Right lobe of liver (tissue), 6 donors: Measurements from ENCODE around the gene ASTN1. TPM values are rescaled to one million over a fixed set of nuclear protein-coding genes. Genes with fewer than 3 reads are reported as not detected.

Experiments
- ATAC-seq, 4 donors: fragments of 200-7000 bp; cut with Tn5 transposase; one replicate each; pipeline ENCODE4 v1.9.1; 2020; ENCODE audit warnings: mild to moderate bottlenecking in 4 of 4, moderate library complexity in 4 of 4
- DNase-seq, 3 donors: peaks; one replicate each; pipeline ENCODE4 v3.0.0-alpha.2; 2020
- H3K27ac ChIP-seq, 3 donors: fragments of 200-600 bp; one replicate each; pipeline ENCODE4 v1.8.0; 2022
- H3K27me3 ChIP-seq, 2 donors: fragments of 200-600 bp; one replicate each; pipeline ENCODE4 v1.8.0; 2022
- H3K36me3 ChIP-seq, 4 donors: fragments of 200-600 bp; sonication (generic) in 1 of 4; one replicate each; pipeline versions ENCODE4 v1.5.1 to v1.8.0; 2017 to 2022; ENCODE audit warnings: control low read depth in 1 of 4
- H3K4me1 ChIP-seq, 4 donors: fragments of 200-600 bp; sonication (generic) in 1 of 4; one replicate each; pipeline versions ENCODE4 v1.5.1 to v1.8.0; 2017 to 2022; ENCODE audit warnings: control low read depth in 1 of 4
- H3K4me3 ChIP-seq, 3 donors: fragments of 200-600 bp; one replicate each; pipeline ENCODE4 v1.8.0; 2022
- H3K9me3 ChIP-seq, 4 donors: fragments of 200-600 bp; sonication (generic) in 1 of 4; one replicate each; pipeline versions ENCODE4 v1.5.1 to v1.8.0; 2017 to 2022; ENCODE audit warnings: control low read depth in 1 of 4
- CTCF ChIP-seq, 4 donors: fragments of 200-600 bp in 3 of 4; fragments of 450-650 bp in 1 of 4; IDR thresholded peaks; one replicate each; pipeline versions ENCODE4 v1.5.1 to v1.8.0; 2016 to 2022; ENCODE audit warnings: antibody characterized with exemption in 4 of 4, mild to moderate bottlenecking in 2 of 4
- POLR2A ChIP-seq: fragments of 450-650 bp; IDR thresholded peaks from one replicate; pipeline ENCODE4 v1.6.1; 2017; ENCODE audit warnings: antibody characterized with exemption, mild to moderate bottlenecking
- WGBS: methylation state at CpG from one replicate; pipeline ENCODE4 v1.1.6; 2018; ENCODE audit warnings: low coverage, low lambda C conversion rate; ENCODE audit not compliant: insufficient coverage; ENCODE audit errors: missing lambda C conversion rate; 5-methylcytosine and 5-hydroxymethylcytosine counted together
- intact Hi-C, 2 donors: fragments of 100-400 bp; cut with DNase I; formaldehyde crosslinking; loops; one replicate each; pipeline versions ENCODE4 v1.11.2 to v1.14.1; 2022
- total RNA-seq, 6 experiments: library from RNA; depleted of rRNA in 2 of 6; stranded (reverse); fragments of >200 nt in 2 of 6; fragmentation: NEBNext Ultra II Directional in 3 of 6; extraction: Animal tissue kit (Norgen Biotek cat#: 25700) in 3 of 6; gene quantifications; one replicate each; pipeline versions ENCODE4 v1.1.0 to v1.2.4, GENCODE V29; 2016 to 2023
- donor health status: DM: no; HTN: yes; CAD: no.
- donor health status: DM: no; HTN: no; CAD: no.
- donor health status: DM: no; HTN: no; CAD: no.
- donor health status: DM: no; HTN: yes; CAD: no.
- donor health status: DM: no; HTN: yes; CAD: no.

The ASTN1 gene
- total RNA-seq, 6 experiments from 2014 or later, result 0.06 to 0.78 (median 0.18) TPM

- WGBS, result 30% methylated on average over 2 of the region's 2 CpGs
- no peaks in the 10 kb centered on the region for H3K4me1 ChIP-seq
- ATAC-seq, result no peak
- no peaks in the 10 kb centered on the region for H3K27me3 ChIP-seq
- H3K9me3 ChIP-seq, result no peaks in the 10 kb centered on the region
- no peak overlapping the region for H3K27ac ChIP-seq
- intact Hi-C loops, result no loop called here
- DNase-seq, result no peak
- no peak for TF ChIP-seq CTCF (IDR thresholded peaks at IDR 0.05)
- no peak for TF ChIP-seq POLR2A
- no peaks in the 10 kb centered on the region for H3K36me3 ChIP-seq
- H3K4me3 ChIP-seq, result no peak overlapping the region
These were observed 99.1 kb downstream of the ASTN1 start for GRCh38 chr1:177065430-177065829.

DNA sequence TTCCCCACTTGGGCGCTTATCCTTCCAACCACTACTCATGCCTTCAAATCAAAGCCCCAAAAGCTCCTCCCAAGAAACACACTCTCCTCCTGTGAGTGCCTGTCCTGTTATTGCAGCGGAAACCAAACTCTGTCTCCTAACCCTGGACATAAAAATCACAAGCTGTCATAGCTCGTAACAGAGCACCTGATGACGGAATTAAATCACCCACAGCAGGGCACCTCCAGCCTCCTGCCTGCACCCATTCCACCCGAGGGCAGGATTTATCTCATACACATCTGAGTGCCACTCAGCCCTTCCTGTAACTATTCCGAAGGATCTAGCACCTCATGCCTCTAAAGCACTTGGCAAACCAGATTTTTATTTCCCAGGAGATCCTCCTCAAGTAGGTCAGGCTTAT, 100.9 kb downstream of the ASTN1 start:
- no peak for TF ChIP-seq CTCF (IDR thresholded peaks at IDR 0.05)
- no peak for TF ChIP-seq POLR2A
- Histone ChIP-seq H3K4me3 (no peak overlapping the region), H3K27me3 (no peaks in the 10 kb centered on the region), H3K27ac (no peak overlapping the region), H3K9me3 (no peaks in the 10 kb centered on the region), H3K36me3 (no peaks in the 10 kb centered on the region), H3K4me1 (no peaks in the 10 kb centered on the region)
- no peak for DNase-seq
- no peak for ATAC-seq
- 55% methylated on average over 5 of the region's 6 CpGs for WGBS
- intact Hi-C loops, result no loop called here

- DNase-seq (no peak), ATAC-seq (no peak)
- intact Hi-C loops, result no loop called here
- H3K9me3 ChIP-seq, result no peaks in the 10 kb centered on the region
- no peaks in the 10 kb centered on the region for H3K4me1 ChIP-seq
- no peaks in the 10 kb centered on the region for H3K27me3 ChIP-seq
- no peak for TF ChIP-seq POLR2A
- no peak for TF ChIP-seq CTCF (IDR thresholded peaks at IDR 0.05)
- H3K36me3 ChIP-seq, result no peaks in the 10 kb centered on the region
- H3K4me3 ChIP-seq, result no peak overlapping the region
- no peak overlapping the region for H3K27ac ChIP-seq
These were observed 110.0 kb downstream of the ASTN1 start for GRCh38 chr1:177054542-177054941.

DNA sequence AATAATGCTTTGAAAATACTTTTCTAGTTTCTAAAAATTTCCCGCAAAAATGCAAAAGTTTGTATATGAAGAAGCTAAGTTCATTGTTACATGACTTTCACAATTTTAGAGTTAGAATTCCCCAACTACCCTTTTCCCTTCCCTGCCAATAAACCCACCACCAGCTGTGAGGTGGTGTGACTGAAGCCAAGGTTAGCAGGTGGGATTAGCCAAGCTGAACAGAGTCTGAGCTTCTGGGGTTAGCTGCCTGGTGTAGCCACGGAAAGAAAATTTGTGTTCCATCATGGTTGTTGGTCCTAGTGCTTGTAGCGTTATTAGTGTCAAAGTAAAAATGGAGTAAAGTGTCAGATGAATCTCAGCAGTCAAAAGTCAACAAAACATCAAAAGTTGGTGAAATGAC, 110.9 kb downstream of the ASTN1 start:
- no peaks in the 10 kb centered on the region for H3K4me1 ChIP-seq
- H3K36me3 ChIP-seq, result no peaks in the 10 kb centered on the region
- no peak for DNase-seq
- no peak for ATAC-seq
- H3K9me3 ChIP-seq, result no peaks in the 10 kb centered on the region
- no peak overlapping the region for H3K27ac ChIP-seq
- 78% methylated on average over 3 of the region's 3 CpGs for WGBS
- H3K27me3 ChIP-seq, result no peaks in the 10 kb centered on the region
- no peak overlapping the region for H3K4me3 ChIP-seq
- intact Hi-C loops, result no loop called here
- TF ChIP-seq CTCF (IDR thresholded peaks at IDR 0.05), result no peak
- no peak for TF ChIP-seq POLR2A

DNA sequence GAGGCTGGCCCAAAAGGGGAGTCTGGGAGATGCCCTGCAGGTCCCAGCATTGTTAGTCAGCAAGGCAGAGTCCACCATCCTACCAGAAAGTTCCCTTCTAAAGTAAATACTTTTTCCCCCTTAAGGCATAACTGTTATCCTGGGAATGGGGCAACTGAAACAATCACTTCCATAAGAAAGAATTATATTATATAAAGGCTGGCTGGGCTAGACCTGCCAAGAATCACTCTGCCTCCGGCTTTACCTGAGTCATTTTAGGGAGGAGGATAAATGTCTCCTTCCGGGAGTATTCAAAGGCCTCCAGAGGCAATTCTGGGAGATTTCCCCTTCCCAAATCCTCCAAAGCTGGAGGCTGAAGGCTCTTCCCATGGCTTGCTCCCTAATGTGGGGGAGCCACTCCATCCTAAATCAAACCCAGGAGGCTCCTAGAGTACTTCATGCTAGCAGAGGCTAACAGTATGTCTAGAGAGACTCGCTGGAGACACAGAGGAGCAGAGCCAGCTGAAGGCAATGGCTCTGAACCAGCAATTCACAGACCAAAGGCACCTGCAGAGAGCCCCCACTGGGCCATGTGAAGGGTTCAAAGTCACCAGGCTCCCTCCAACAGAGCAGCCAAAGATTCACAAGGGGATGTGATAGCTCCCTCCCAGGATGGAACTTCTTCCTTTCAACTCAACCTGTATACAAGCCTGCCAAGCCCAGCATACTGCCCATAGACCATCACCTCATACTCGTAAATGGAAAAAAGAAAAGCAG, 116.0 kb downstream of the ASTN1 start:
- no peaks in the 10 kb centered on the region for H3K27me3 ChIP-seq
- H3K4me3 ChIP-seq, result no peak overlapping the region
- no peaks in the 10 kb centered on the region for H3K9me3 ChIP-seq
- H3K27ac ChIP-seq, result no peak overlapping the region
- WGBS, result 73% methylated on average over 3 of the region's 4 CpGs
- TF ChIP-seq CTCF (IDR thresholded peaks at IDR 0.05) (no peak), POLR2A (no peak)
- H3K4me1 ChIP-seq, result no peaks in the 10 kb centered on the region
- ATAC-seq (no peak), DNase-seq (no peak)
- H3K36me3 ChIP-seq, result no peaks in the 10 kb centered on the region
- intact Hi-C loops, result no loop called here
